GM18505 (cell line): ENCODE data around the gene PLEKHJ1.
"Not testable (repeated sequence)": the region's sequence is repeated elsewhere in the genome, so short reads cannot be mapped to it uniquely, and the experiment has no call there.

ENCODE experiments used
- ATAC-seq: cut with Tn5 transposase; IDR thresholded peaks from one replicate; pipeline ENCODE4 v1.9.1; 2021; ENCODE audit not compliant: unreplicated experiment
- POLR2A ChIP-seq: IDR thresholded peaks from 4 replicates; pipeline ENCODE4 v1.6.1; 2011; ENCODE audit warnings: borderline replicate concordance; ENCODE audit not compliant: insufficient read depth, insufficient read length; ENCODE audit errors: extremely low read depth

The PLEKHJ1 gene, protein sequence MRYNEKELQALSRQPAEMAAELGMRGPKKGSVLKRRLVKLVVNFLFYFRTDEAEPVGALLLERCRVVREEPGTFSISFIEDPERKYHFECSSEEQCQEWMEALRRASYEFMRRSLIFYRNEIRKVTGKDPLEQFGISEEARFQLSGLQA

DNA sequence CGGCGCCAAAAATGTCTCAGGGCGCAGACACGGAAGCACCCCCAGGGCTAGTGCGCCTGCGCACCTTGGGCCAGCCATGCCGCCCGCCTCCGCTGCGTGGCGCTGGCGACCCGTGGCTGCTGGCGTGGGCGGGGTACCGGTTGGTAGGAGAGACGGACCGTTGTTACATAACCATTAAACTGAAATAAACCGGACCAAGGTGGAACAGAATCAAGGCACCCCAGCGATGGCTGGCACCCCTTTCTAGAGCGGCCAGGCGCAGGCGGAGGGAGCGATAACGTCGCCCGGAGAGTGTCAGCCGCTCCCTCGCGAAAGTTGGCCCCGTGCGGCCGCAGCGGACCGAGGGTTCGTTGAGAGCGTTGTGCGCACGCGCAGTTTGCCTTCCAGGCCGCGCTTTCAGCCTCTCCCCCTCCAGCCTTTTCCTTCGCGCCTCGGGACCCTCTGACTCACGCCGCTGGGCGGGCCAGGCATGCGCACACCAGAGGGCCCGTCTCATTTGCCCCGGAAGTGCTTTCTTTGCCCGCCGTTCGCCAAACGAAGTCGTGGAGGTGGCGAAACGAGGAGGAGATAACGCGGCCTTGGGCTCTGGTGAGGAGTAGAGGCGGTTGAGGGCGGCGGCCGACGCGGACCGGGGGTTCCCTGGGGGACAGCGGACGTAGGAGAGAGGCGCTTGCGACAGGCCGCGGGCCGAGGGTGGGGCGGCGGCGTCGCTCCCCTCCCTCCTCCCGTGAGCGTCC lies at the start of gene PLEKHJ1, which contains the start of gene SF3A2:
Gene PLEKHJ1, minus strand, starts transcription at position 16 of the 737 bp plus-strand sequence. CDS start 81 bp downstream, outside the sequence.
Gene SF3A2, plus strand, starts transcription at position 511 of the 737 bp plus-strand sequence. CDS start 6,595 bp downstream, outside the sequence.
- TF ChIP-seq POLR2A, result peak; percentile 71
- peak; percentile 73 for ATAC-seq

DNA sequence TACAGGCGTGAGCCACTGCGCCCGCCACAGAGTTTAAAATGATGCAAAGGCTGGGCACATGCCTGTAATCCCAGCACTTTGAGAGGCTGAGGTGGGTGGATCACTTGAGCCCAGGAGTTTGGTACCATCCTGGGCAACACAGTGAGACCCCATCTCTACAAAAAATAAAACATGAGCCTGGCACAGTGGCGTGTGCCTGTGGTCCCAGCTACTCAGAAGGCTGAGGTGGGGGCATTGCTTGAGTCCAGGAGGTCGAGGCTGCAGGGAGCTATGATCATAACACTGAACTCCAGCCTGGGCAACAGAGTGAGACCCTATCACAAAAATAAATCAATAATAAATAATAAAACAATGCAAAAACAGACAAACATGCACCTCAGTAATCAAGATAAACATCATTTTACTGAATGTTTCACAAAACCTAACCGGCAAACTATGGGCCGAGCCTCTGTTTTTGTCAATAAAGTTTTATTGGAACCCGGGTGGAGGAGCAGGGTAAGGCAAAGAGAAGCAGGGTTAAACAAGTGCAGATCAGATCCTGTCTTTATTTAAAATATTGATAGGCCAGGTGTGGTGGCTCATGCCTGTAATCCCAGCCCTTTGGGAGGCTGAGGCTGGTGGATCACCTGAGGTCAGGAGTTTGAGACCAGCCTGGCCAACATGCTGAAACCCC lies 47.8 kb upstream of the PLEKHJ1 start:
- no peak for TF ChIP-seq POLR2A
- no peak for ATAC-seq

DNA sequence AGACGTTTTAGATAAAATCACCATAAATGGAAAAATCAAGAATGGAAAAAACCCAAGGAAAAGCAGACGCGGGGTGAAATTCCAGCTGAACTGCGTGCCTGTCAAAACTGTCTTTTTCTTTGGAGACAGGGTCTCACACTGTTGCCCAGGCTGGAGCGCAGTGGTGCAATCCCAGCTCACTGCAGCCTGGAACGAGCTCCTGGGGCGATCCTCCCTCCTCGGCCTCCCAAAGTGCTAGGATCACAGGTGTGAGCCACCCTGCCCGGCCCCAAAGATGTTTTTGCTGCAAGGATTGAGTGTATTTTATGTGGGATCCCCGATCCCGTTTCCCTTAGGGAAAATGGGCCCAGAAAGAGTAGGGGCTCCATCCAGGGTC lies 46.7 kb upstream of the PLEKHJ1 start:
- no peak for ATAC-seq
- TF ChIP-seq POLR2A, result no peak

DNA sequence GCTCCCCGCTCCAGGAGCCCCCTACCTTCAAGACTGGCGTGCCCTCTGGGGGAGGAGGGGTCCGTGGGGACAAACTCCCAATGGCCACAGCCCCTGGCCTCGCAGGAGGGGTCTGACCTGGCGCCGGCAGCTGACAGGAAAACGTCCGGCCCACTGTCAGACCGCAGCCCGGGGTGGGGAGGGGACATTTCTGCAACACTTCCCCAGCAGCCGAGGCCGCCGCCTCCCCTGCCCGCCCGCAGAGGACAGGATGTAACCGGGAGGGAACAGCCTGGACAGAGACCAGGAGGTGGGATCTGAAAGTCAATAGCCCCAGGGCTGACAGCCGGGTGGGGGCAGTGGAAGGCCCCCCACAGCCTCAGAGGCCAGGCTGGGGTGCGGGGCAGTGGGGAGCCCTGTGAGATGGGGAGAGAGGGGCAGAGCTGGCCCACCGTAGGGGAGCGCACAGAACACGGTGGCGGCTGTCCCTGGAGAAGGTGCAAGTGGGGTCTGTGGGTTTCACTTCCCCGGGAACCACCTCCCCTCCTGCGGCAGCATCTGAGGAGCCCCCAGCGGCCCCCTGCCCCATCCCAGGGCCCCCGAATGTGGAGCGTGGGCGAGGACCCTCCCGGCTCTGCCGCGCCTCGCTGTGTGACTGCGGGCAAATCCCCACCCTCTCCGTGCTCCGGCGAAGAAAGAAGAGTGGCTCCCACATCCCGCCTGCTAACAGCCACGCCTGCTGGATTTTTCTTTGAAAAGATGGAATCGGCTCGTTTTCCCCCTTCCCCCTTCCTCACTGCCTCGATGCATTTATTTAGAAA lies 46.1 kb upstream of the PLEKHJ1 start, which contains the start of gene PEAK3:
Gene PEAK3, minus strand, starts transcription at position 114 of the 800 bp plus-strand sequence. CDS start 1,244 bp downstream, outside the sequence.
- TF ChIP-seq POLR2A, result no peak
- no peak for ATAC-seq

DNA sequence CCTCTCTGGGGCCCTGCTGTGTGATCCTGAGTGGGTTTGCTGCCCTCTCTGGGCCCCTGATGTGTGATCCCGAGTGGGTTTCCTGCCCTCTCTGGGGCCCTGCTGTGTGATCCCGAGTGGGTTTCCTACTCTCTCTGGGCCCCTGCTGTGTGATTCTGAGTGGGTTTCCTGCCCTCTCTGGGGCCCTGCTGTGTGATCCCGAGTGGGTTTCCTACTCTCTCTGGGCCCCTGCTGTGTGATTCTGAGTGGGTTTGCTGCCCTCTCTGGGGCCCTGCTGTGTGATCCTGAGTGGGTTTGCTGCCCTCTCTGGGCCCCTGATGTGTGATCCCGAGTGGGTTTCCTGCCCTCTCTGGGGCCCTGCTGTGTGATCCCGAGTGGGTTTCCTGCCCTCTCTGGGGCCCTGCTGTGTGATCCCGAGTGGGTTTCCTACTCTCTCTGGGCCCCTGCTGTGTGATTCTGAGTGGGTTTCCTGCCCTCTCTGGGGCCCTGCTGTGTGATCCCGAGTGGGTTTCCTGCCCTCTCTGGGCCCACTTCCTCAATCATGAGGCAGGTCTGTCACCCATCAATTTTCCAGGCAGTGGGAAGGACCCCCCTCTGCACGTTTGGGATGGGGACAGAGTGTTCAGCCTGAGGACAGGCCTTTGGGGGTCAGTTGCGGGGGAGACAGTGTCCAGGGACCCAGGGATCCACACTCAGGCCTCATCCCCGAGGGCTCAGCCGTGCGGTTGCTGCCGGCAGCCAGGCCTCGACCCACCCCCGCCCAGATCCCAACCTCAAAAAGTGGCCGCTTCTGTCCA lies 45.3 kb upstream of the PLEKHJ1 start:
- ATAC-seq, result not testable (repeated sequence)

DNA sequence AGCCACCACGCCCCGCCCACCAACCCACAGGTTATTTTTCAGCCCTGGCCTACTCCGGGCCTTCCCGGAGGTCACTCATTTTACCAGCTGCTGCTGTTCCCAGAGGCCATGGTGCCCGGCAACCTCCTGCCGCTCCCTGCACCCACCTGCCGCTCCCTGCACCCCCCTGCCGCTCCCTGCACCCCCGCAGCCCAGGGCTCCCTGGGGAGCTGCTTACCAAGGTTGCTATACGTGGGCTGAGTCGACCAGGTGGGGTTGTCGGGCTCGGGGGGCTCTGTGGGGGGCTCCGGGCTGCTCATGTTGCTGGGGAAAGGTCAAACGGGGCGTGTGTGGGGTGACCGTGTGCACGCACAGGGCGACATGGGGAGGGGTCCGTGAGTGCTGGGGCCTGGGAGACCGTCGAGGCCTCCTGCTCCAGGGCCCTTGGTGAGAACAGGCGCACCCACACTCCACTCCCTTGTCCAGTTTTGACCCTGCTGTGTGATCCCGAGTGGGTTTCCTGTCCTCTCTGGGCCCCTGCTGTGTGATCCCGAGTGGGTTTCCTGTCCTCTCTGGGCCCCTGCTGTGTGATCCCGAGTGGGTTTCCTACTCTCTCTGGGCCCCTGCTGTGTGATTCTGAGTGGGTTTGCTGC lies 44.6 kb upstream of the PLEKHJ1 start:
- TF ChIP-seq POLR2A, result no peak
- no peak for ATAC-seq

DNA sequence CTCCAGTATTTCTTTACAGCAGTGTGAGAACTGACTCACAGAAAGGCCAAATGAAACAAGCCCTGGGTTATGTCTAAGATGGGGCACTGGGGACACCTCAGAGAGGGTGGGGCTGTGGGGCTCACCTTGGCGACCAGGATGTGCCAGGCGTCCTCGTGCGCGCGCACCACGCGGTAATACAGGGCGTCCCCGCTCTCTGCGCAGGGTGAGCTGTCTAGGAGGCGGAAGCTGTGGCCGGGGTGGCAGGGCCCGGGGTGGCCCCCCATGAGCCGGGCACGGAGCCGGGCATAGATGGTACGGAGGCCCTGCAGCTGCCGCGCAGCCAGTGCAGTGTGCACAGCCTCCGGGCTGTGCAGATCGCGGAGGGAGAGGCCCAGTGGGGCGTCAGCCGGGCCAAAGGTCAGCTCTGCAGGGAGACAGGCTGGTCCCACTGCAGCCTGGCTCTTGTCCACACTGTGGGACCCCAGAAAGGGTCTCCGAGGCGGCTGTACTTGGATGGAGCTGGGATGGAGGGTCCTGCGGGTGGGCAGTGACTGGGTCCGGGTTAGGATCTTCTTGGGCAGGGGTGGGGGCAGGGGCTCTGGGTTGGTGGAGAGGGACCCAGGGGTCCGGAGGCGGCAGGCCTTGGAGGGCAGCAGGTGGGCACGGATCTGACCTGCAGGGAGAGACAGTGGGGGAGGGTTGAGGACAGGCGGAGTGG lies 42.5 kb upstream of the PLEKHJ1 start:
- no peak for TF ChIP-seq POLR2A
- no peak for ATAC-seq

DNA sequence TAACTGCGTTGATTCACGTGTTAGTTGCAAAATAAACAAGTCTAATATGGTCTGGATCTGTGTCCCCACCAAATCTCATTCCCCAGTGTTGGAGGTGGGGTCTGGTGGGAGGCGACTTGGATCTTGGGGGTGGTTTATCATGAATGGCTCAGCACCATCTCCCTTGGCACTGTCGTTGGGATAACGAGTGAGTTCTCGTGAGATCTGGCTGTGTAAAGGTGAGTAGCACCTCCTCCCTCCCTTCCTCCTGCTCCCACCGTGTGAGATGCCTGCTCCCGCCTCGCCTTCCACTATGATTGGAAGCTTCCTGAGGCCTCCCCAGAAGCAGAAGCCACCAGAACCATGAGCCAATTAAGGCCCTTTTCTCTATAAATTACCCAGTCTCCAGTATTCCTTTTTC lies 41.0 kb upstream of the PLEKHJ1 start:
- no peak for ATAC-seq
- no peak for TF ChIP-seq POLR2A

DNA sequence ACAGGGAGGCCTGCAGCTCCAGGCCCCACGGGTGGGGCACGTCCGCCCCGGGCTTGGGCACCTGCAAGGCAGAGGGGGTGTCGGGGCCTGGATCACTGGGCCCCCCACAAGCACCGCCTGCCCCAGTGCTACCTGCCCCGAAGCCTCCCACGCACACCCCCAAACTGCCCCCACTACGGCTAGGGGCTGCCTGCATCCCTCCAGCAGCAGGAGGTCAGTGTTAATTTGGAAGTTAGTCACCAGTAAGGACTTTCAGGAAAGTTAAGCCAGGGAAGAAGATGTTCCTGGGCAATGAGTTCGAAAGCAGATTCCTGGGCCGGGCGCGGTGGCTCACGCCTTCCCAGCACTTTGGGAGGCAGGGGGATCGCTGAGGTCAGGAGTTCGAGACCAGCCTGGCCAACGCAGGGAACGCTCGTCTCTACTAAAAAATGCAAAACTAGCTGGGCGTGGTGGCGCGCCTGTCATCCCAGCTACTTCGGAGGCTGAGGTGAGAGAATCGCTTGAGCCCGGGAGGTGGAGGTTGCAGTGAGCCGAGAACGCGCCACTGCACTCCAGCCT lies 40.4 kb upstream of the PLEKHJ1 start:
- no peak for TF ChIP-seq POLR2A
- ATAC-seq, result no peak

DNA sequence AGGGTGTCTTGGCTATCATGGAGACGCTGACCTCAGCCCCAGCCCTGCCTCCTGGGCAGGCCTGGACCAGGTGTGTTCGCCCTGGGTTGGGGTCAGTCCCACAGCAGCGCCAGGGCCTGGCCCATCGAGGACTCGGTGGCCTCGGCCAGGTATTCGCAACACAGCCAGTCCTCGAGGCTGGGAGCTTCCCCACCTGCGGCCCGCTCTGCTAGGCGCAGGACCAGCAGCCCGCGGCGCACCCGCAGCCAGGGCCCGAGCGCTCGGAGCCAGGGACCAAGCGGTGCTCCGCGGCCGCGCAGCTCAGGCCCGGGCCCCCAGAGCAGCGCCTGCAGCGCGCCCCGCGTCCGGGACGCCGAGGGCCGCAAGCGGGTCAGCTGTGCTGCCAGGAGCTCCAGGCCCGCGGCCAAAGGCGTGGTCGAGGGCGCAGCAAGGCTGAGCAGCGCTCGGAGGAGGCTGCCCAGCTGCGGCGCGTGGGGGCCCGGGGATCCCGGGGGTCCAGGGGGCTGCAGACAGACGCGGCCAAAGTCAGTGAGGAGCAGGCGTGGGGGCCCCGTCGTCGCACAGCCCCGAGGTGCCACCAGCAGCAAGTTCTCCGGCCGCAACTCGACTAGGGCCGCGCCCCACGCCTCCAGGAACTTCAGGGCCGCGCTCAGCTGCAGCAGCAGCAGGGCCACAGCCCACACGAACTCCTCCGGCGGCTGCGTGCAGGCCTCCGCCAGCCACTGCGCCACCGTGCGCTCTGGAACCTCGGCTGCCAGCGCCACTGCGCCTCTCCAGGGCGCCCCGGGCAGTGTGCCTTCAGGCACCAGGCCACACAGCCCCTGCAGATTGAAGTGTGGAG lies 39.7 kb upstream of the PLEKHJ1 start:
- ATAC-seq, result no peak
- TF ChIP-seq POLR2A, result no peak

DNA sequence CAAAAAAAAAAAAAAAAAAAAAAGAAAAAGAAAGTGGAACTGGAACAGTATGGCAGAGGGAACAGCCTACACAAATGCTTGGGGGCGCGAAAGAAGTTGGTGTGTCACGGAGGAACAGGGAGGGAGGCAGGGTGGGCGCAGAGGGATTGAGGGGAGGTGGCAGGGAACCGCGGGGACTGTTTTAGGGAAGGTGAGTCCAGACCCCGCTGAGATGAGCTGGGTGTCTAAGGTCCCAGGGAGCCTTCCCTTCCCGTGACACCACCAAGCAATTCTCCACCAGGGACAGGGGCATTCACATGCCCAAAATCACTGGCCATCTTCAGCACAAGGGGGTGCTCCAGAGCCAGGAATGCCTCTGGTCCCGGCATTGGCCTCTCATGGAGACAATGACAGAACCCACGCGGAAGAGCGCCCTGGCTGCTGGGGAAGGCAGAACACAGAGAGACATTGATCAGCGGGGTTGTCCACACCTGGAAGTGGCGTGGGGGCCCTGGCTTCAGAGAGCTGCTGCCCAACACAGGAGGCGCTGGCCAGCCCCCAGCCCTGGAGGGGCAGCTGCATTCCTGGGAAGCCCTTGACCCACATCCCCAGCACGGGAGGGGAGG lies 38.9 kb upstream of the PLEKHJ1 start:
- ATAC-seq, result no peak
- TF ChIP-seq POLR2A, result no peak
